CD14-positive monocyte (primary cell): Measurements from ENCODE around the gene IQSEC3. TPM values are rescaled to one million over a fixed set of nuclear protein-coding genes. Genes with fewer than 3 reads are reported as not detected.

Experiments used
- DNase-seq, 3 donors: peaks; one replicate each; pipeline ENCODE4 v3.0.0-alpha.2; 2011 to 2022
- H2AFZ ChIP-seq: 2 replicates; pipeline ENCODE4 v1.6.0; 2012; ENCODE audit warnings: mild to moderate bottlenecking, low read depth, low read length, inconsistent platforms; ENCODE audit not compliant: insufficient read depth, poor library complexity, severe bottlenecking
- H3K27ac ChIP-seq, 2 donors: 1 replicate in 1 of 2; 2 replicates in 1 of 2; pipeline ENCODE4 v1.5.1; 2012 to 2013; ENCODE audit warnings: low read length in 2 of 2, control low read depth in 1 of 2, inconsistent platforms in 1 of 2, low read depth in 1 of 2, mild to moderate bottlenecking in 1 of 2
- H3K27me3 ChIP-seq, 2 donors: one replicate each; pipeline versions ENCODE4 v1.6.0 to v1.6.1; 2011 to 2013; ENCODE audit warnings: low read length in 2 of 2; ENCODE audit not compliant: control insufficient read depth in 2 of 2, insufficient read depth in 2 of 2
- H3K36me3 ChIP-seq, 2 donors: replicated peaks in 1 of 2; 1 replicate in 1 of 2; 2 replicates in 1 of 2; pipeline versions ENCODE4 v1.5.1 to v1.6.1; 2012 to 2013; ENCODE audit warnings: low read length in 2 of 2, control low read depth in 1 of 2, inconsistent platforms in 1 of 2, mild to moderate bottlenecking in 1 of 2; ENCODE audit not compliant: insufficient read depth in 2 of 2, control insufficient read depth in 1 of 2
- H3K4me1 ChIP-seq, 2 donors: 1 replicate in 1 of 2; 2 replicates in 1 of 2; pipeline versions ENCODE4 v1.5.1 to v1.6.1; 2012 to 2013; ENCODE audit warnings: low read length in 2 of 2, control low read depth in 1 of 2, inconsistent platforms in 1 of 2, mild to moderate bottlenecking in 1 of 2, moderate library complexity in 1 of 2; ENCODE audit not compliant: insufficient read depth in 2 of 2, control insufficient read depth in 1 of 2
- H3K4me2 ChIP-seq: replicated peaks from 2 replicates; pipeline ENCODE3; 2012; ENCODE audit warnings: low read length, moderate library complexity, mild to moderate bottlenecking; ENCODE audit not compliant: poor library complexity, severe bottlenecking; ENCODE audit errors: extremely low read depth
- H3K4me3 ChIP-seq, 3 experiments: fragments of 200-600 bp in 1 of 3; sonication (generic) in 1 of 3; replicated peaks in 1 of 3; 1 replicate in 2 of 3; 2 replicates in 1 of 3; pipeline ENCODE4 v1.5.1; 2011 to 2013; ENCODE audit warnings: low read length in 3 of 3, mild to moderate bottlenecking in 3 of 3, control low read depth in 2 of 3, low read depth in 2 of 3, inconsistent platforms in 1 of 3, moderate library complexity in 1 of 3
- H3K79me2 ChIP-seq: 2 replicates; pipeline ENCODE4 v1.6.0; 2012; ENCODE audit warnings: mild to moderate bottlenecking, control low read depth, inconsistent platforms, low read length, moderate library complexity; ENCODE audit not compliant: insufficient read depth
- H3K9ac ChIP-seq: 2 replicates; pipeline ENCODE4 v1.6.0; 2017; ENCODE audit warnings: low read length, mild to moderate bottlenecking; ENCODE audit not compliant: insufficient read depth, poor library complexity, severe bottlenecking
- H3K9me3 ChIP-seq, 2 donors: replicated peaks in 1 of 2; 1 replicate in 1 of 2; 2 replicates in 1 of 2; pipeline versions ENCODE4 v1.5.1 to v1.6.1; 2012 to 2013; ENCODE audit warnings: low read length in 2 of 2, control low read depth in 1 of 2; ENCODE audit not compliant: control insufficient read depth in 1 of 2, insufficient read depth in 1 of 2
- H4K20me1 ChIP-seq: 2 replicates; pipeline ENCODE4 v1.6.0; 2012; ENCODE audit warnings: mild to moderate bottlenecking, low read length, control low read depth, moderate library complexity; ENCODE audit not compliant: insufficient read depth
- H3K27ac Mint-ChIP-seq, 7 donors: one replicate each; pipeline ENCODE4 v1.8.0; 2020; ENCODE audit warnings: mild to moderate bottlenecking in 7 of 7, mixed read lengths in 7 of 7, moderate library complexity in 6 of 7, inconsistent platforms in 2 of 7
- H3K27me3 Mint-ChIP-seq, 3 donors: one replicate each; pipeline ENCODE4 v1.8.0; 2021 to 2022; ENCODE audit warnings: low read depth in 3 of 3, mild to moderate bottlenecking in 3 of 3, mixed read lengths in 3 of 3, moderate library complexity in 3 of 3, inconsistent platforms in 1 of 3
- H3K36me3 Mint-ChIP-seq, 2 donors: one replicate each; pipeline ENCODE4 v1.8.0; 2020; ENCODE audit warnings: mixed read lengths in 2 of 2, inconsistent platforms in 1 of 2, mild to moderate bottlenecking in 1 of 2
- H3K4me1 Mint-ChIP-seq: one replicate; pipeline ENCODE4 v1.8.0; 2020; ENCODE audit warnings: mild to moderate bottlenecking, mixed read lengths
- H3K4me3 Mint-ChIP-seq, 2 donors: one replicate each; pipeline ENCODE4 v1.8.0; 2020; ENCODE audit warnings: mild to moderate bottlenecking in 2 of 2, mixed read lengths in 2 of 2, moderate library complexity in 1 of 2
- H3K9me3 Mint-ChIP-seq, 7 donors: one replicate each; pipeline ENCODE4 v1.8.0; 2020 to 2022; ENCODE audit warnings: mixed read lengths in 7 of 7, mild to moderate bottlenecking in 6 of 7, moderate library complexity in 6 of 7, inconsistent platforms in 2 of 7
- WGBS: methylation state at CpG from one replicate; pipeline ENCODE4 v1.1.5; 2013; ENCODE audit warnings: missing lambda C conversion rate; ENCODE audit not compliant: insufficient coverage; 5-methylcytosine and 5-hydroxymethylcytosine counted together
- intact Hi-C, 2 donors: fragments of 100-400 bp; cut with micrococcal nuclease; formaldehyde crosslinking; loops; one replicate each; pipeline versions ENCODE4 v1.15.0 to v1.15.1; 2023
- polyA plus RNA-seq, 3 donors: library from polyadenylated mRNA; depleted of rRNA in 1 of 3; unstranded in 2 of 3; stranded (reverse) in 1 of 3; fragments of 300-500 nt in 2 of 3; fragments of >200 nt in 1 of 3; fragmentation: Illumina TruSeq in 2 of 3; gene quantifications; 1 replicate in 2 of 3; 2 replicates in 1 of 3; pipeline ENCODE4 v1.2.3, GENCODE V29; 2012 to 2021
- TF ChIP-seq, protein P1 (sequence below): fragments of 200-600 bp; IDR thresholded peaks from one replicate; pipeline ENCODE4 v1.8.0; 2022; ENCODE audit warnings: antibody characterized with exemption, mild to moderate bottlenecking

IQSEC3 gene
- polyA plus RNA-seq, 3 donors: not detected

GRCh38 chr12:144650-145284 is 78.2 kb downstream of the IQSEC3 start:
- Mint-ChIP-seq H3K36me3 (no peaks in the 10 kb centered on the region), H3K9me3 (peaks cover 0 to 3% (median 0%) of the 10 kb centered on the region in 7 donors), H3K4me1 (peaks cover 9% of the 10 kb centered on the region), H3K27me3 (peaks cover 13 to 22% (median 16%) of the 10 kb centered on the region in 3 donors), H3K4me3 (no peak overlapping the region), H3K27ac (no peak overlapping the region)
- Histone ChIP-seq H3K4me3 (no peak overlapping the region), H3K36me3 (no peaks in the 10 kb centered on the region), H3K27me3 (peaks cover 4 to 9% of the 10 kb centered on the region in 2 donors), H2AFZ (no peak overlapping the region), H3K9me3 (no peaks in the 10 kb centered on the region), H3K4me1 (no peaks in the 10 kb centered on the region), H3K27ac (no peak overlapping the region), H4K20me1 (no peaks in the 10 kb centered on the region), H3K4me2 (no peak overlapping the region), H3K9ac (no peak overlapping the region), H3K79me2 (no peaks in the 10 kb centered on the region)
- intact Hi-C loops: no loop called here
- TF ChIP-seq, protein P1, sequence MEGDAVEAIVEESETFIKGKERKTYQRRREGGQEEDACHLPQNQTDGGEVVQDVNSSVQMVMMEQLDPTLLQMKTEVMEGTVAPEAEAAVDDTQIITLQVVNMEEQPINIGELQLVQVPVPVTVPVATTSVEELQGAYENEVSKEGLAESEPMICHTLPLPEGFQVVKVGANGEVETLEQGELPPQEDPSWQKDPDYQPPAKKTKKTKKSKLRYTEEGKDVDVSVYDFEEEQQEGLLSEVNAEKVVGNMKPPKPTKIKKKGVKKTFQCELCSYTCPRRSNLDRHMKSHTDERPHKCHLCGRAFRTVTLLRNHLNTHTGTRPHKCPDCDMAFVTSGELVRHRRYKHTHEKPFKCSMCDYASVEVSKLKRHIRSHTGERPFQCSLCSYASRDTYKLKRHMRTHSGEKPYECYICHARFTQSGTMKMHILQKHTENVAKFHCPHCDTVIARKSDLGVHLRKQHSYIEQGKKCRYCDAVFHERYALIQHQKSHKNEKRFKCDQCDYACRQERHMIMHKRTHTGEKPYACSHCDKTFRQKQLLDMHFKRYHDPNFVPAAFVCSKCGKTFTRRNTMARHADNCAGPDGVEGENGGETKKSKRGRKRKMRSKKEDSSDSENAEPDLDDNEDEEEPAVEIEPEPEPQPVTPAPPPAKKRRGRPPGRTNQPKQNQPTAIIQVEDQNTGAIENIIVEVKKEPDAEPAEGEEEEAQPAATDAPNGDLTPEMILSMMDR: no peak
- WGBS: 76% methylated on average over 4 of the region's 5 CpGs
- no peak for DNase-seq

DNA sequence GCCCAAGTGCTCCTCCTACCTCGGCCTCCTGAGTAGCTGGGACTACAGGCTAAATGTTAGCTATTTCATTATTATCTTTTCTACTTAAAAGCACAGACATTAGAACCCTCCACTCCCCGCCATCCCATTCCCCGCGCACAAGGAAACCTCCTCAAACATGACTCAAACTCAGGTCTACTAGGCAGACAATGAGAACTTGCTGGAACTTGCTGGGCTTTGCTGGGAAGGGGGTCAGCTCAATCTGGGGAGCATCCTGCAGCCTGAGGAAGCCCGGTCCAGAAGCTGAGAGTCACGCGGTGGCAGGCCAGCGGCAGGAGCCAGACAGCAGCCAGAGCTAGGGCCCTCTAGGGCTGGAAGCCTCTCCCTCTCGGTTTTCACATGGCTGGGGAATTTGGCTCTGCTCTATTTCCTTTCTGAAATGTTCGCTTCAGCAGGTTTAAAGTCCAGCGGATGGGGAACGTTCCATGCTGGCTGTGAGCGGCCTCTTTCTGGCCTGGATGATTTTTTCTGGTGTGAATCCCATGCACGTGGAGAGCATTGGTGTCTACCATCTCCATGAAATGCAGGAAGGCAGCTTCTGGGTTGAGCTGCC is 78.9 kb downstream of the IQSEC3 start:
- no peak overlapping the region for H3K27ac Mint-ChIP-seq
- Histone ChIP-seq H3K9me3 (no peaks in the 10 kb centered on the region), H3K27me3 (peaks cover 0 to 3% of the 10 kb centered on the region in 2 donors), H3K36me3 (no peaks in the 10 kb centered on the region), H3K27ac (no peak overlapping the region), H3K4me1 (no peaks in the 10 kb centered on the region), H4K20me1 (no peaks in the 10 kb centered on the region), H3K79me2 (no peaks in the 10 kb centered on the region), H2AFZ (no peak overlapping the region), H3K4me3 (no peak overlapping the region), H3K4me2 (no peak overlapping the region), H3K9ac (no peak overlapping the region)
- TF ChIP-seq, protein P1: no peak
- 83% methylated on average over 12 of the region's 14 CpGs for WGBS
- H3K27me3 Mint-ChIP-seq: peaks cover 7 to 16% (median 11%) of the 10 kb centered on the region in 3 donors
- no peak overlapping the region for H3K4me3 Mint-ChIP-seq
- H3K36me3 Mint-ChIP-seq: no peaks in the 10 kb centered on the region
- peaks cover 0 to 2% (median 0%) of the 10 kb centered on the region in 7 donors for H3K9me3 Mint-ChIP-seq
- H3K4me1 Mint-ChIP-seq: peaks cover 9% of the 10 kb centered on the region
- intact Hi-C loops: no loop called here
- DNase-seq: no peak
